Naive B cell (primary cell): ENCODE data around the gene KHDRBS2. TPM values are rescaled to one million over a fixed set of nuclear protein-coding genes. Genes with fewer than 3 reads are reported as not detected.

Experiments used
- ATAC-seq, 2 donors: fragments of 150-1000 bp; cut with Tn5 transposase; 2 replicates each; pipeline ENCODE4 v1.10.0; 2021; ENCODE audit warnings: low read depth in 2 of 2, mild to moderate bottlenecking in 2 of 2, moderate library complexity in 2 of 2
- DNase-seq: peaks from one replicate; pipeline ENCODE4 v3.0.0; 2022
- H3K27ac Mint-ChIP-seq, 6 donors: one replicate each; pipeline ENCODE4 v1.8.0; 2020 to 2022; ENCODE audit warnings: mild to moderate bottlenecking in 6 of 6, mixed read lengths in 6 of 6, moderate library complexity in 5 of 6, inconsistent platforms in 2 of 6
- H3K27me3 Mint-ChIP-seq, 3 donors: one replicate each; pipeline ENCODE4 v1.8.0; 2021 to 2022; ENCODE audit warnings: mixed read lengths in 3 of 3, mild to moderate bottlenecking in 1 of 3
- H3K36me3 Mint-ChIP-seq, 2 donors: one replicate each; pipeline ENCODE4 v1.8.0; 2020 to 2022; ENCODE audit warnings: mixed read lengths in 2 of 2, inconsistent platforms in 1 of 2, mild to moderate bottlenecking in 1 of 2
- H3K4me1 Mint-ChIP-seq, 3 donors: one replicate each; pipeline ENCODE4 v1.8.0; 2020 to 2022; ENCODE audit warnings: mixed read lengths in 3 of 3, inconsistent platforms in 1 of 3, mild to moderate bottlenecking in 1 of 3, moderate library complexity in 1 of 3
- H3K4me3 Mint-ChIP-seq, 8 donors: one replicate each; pipeline ENCODE4 v1.8.0; 2020 to 2022; ENCODE audit warnings: mild to moderate bottlenecking in 8 of 8, mixed read lengths in 8 of 8, moderate library complexity in 8 of 8, inconsistent platforms in 2 of 8
- H3K9me3 Mint-ChIP-seq, 7 donors: one replicate each; pipeline ENCODE4 v1.8.0; 2020 to 2022; ENCODE audit warnings: mixed read lengths in 7 of 7, mild to moderate bottlenecking in 5 of 7, inconsistent platforms in 2 of 7, moderate library complexity in 1 of 7
- polyA plus RNA-seq, 6 donors: library from polyadenylated mRNA; unstranded; fragments of 300-500 nt; fragmentation: Illumina TruSeq; gene quantifications; one replicate each; pipeline ENCODE4 v1.2.3, GENCODE V29; 2021; ENCODE audit warnings: low read depth in 6 of 6

Gene KHDRBS2
- polyA plus RNA-seq, 6 donors from 2014 or later = 7.5 to 16.0 (median 12.7) TPM

- DNase-seq (no peak), ATAC-seq (no peak)
- Mint-ChIP-seq H3K27me3 (no peaks in the 10 kb centered on the region), H3K9me3 (peaks cover 0 to 4% (median 0%) of the 10 kb centered on the region in 7 donors), H3K4me3 (no peak overlapping the region), H3K27ac (no peak overlapping the region), H3K4me1 (peaks cover 0 to 3% (median 0%) of the 10 kb centered on the region in 3 donors), H3K36me3 (peaks cover 3 to 4% of the 10 kb centered on the region in 2 donors)
Measured at GRCh38 chr6:61711849-61712248, 574.2 kb downstream of the KHDRBS2 start.

GRCh38 chr6:61688165-61688564 lies 597.9 kb downstream of the KHDRBS2 start:
- peaks cover 0 to 2% (median 0%) of the 10 kb centered on the region in 7 donors for H3K9me3 Mint-ChIP-seq
- H3K27me3 Mint-ChIP-seq = no peaks in the 10 kb centered on the region
- no peak for ATAC-seq
- no peak for DNase-seq
- H3K27ac Mint-ChIP-seq = no peak overlapping the region
- no peaks in the 10 kb centered on the region for H3K4me1 Mint-ChIP-seq
- no peak overlapping the region for H3K4me3 Mint-ChIP-seq
- H3K36me3 Mint-ChIP-seq = no peaks in the 10 kb centered on the region

GRCh38 chr6:61682562-61682961 lies 603.5 kb downstream of the KHDRBS2 start:
- H3K36me3 Mint-ChIP-seq = peaks cover 0 to 10% of the 10 kb centered on the region in 2 donors
- ATAC-seq = no peak
- H3K27me3 Mint-ChIP-seq = no peaks in the 10 kb centered on the region
- no peak overlapping the region for H3K27ac Mint-ChIP-seq
- no peak overlapping the region for H3K4me3 Mint-ChIP-seq
- no peak for DNase-seq
- H3K4me1 Mint-ChIP-seq = no peaks in the 10 kb centered on the region
- H3K9me3 Mint-ChIP-seq = peaks cover 0 to 3% (median 0%) of the 10 kb centered on the region in 7 donors

GRCh38 chr6:61679625-61680024 lies 606.4 kb downstream of the KHDRBS2 start:
- no peak for DNase-seq
- no peaks in the 10 kb centered on the region for H3K4me1 Mint-ChIP-seq
- ATAC-seq = no peak

GRCh38 chr6:61675734-61676133 lies 610.3 kb downstream of the KHDRBS2 start:
- no peaks in the 10 kb centered on the region for H3K27me3 Mint-ChIP-seq
- H3K27ac Mint-ChIP-seq = no peak overlapping the region
- H3K4me1 Mint-ChIP-seq = no peaks in the 10 kb centered on the region
- peaks cover 0 to 5% (median 0%) of the 10 kb centered on the region in 7 donors for H3K9me3 Mint-ChIP-seq
- ATAC-seq (no peak), DNase-seq (no peak)
- peaks cover 6 to 12% of the 10 kb centered on the region in 2 donors for H3K36me3 Mint-ChIP-seq
- H3K4me3 Mint-ChIP-seq = no peak overlapping the region

More at GRCh38 chr6:61679625-61680024, 606.4 kb downstream of the KHDRBS2 start:
- H3K27ac Mint-ChIP-seq = no peak overlapping the region
- no peak overlapping the region for H3K4me3 Mint-ChIP-seq
- no peaks in the 10 kb centered on the region for H3K27me3 Mint-ChIP-seq
- peaks cover 0 to 14% of the 10 kb centered on the region in 2 donors for H3K36me3 Mint-ChIP-seq
- H3K9me3 Mint-ChIP-seq = peaks cover 0 to 3% (median 0%) of the 10 kb centered on the region in 7 donors

- no peak for ATAC-seq
- no peak overlapping the region for H3K4me3 Mint-ChIP-seq
- H3K36me3 Mint-ChIP-seq = peaks cover 6 to 35% of the 10 kb centered on the region in 2 donors
- peaks cover 0 to 9% (median 2%) of the 10 kb centered on the region in 7 donors for H3K9me3 Mint-ChIP-seq
- peaks cover 0 to 8% (median 0%) of the 10 kb centered on the region in 3 donors for H3K4me1 Mint-ChIP-seq
- no peak overlapping the region for H3K27ac Mint-ChIP-seq
- no peak for DNase-seq
- H3K27me3 Mint-ChIP-seq = no peaks in the 10 kb centered on the region
Measured at GRCh38 chr6:61649845-61650244, 636.2 kb downstream of the KHDRBS2 start.

GRCh38 chr6:61640463-61640862 lies 645.6 kb downstream of the KHDRBS2 start:
- Mint-ChIP-seq H3K9me3 (peaks cover 3 to 19% (median 12%) of the 10 kb centered on the region in 7 donors), H3K4me3 (no peak overlapping the region), H3K27me3 (no peaks in the 10 kb centered on the region), H3K4me1 (no peaks in the 10 kb centered on the region), H3K27ac (no peak overlapping the region), H3K36me3 (peaks cover 19 to 25% of the 10 kb centered on the region in 2 donors)
- no peak for DNase-seq
- ATAC-seq = no peak
